Ramos (cell line): ENCODE results near the gene HOXD10.

Source experiments
- in situ Hi-C: fragments of 300-500 bp; cut with MboI; formaldehyde crosslinking; loops from one replicate; pipeline ENCODE4 v1.14.3; 2022; ENCODE audit warnings: low sequenced_read_pairs; ENCODE audit not compliant: unreplicated experiment

Gene HOXD10

GRCh38 chr2:176117823-176118371, 1.3 kb downstream of the HOXD10 start:
- in situ Hi-C loops = loop anchor here (25.0 kb wide), 1 partner anchor 756 kb away; no protein-coding TSS in a partner anchor

GRCh38 chr2:176118601-176119339, 2.2 kb downstream of the HOXD10 start:
- in situ Hi-C loops = loop anchor here (25.0 kb wide), 1 partner anchor 756 kb away; no protein-coding TSS in a partner anchor

- in situ Hi-C loops = loop anchor here (10.0 to 25.0 kb wide), 3 partner anchors 424 to 758 kb away; no protein-coding TSS in a partner anchor
These were observed 4.0 kb downstream of the HOXD10 start for GRCh38 chr2:176120364-176121189.

- in situ Hi-C loops = loop anchor here (10.0 to 25.0 kb wide), 3 partner anchors 423 to 759 kb away; no protein-coding TSS in a partner anchor
These were observed 4.8 kb downstream of the HOXD10 start for GRCh38 chr2:176121190-176122051.

- in situ Hi-C loops = loop anchor here (10.0 to 25.0 kb wide), 3 partner anchors 423 to 760 kb away; no protein-coding TSS in a partner anchor
These were observed 5.6 kb downstream of the HOXD10 start for GRCh38 chr2:176122052-176122682.

GRCh38 chr2:176122683-176123410, 6.3 kb downstream of the HOXD10 start, which contains the start of gene HOXD9:
HOXD9 (plus strand) TSS chr2:176122719; CDS start chr2:176122769, 50 bp downstream.
- in situ Hi-C loops = loop anchor here (10.0 to 25.0 kb wide), 3 partner anchors 422 to 761 kb away; no protein-coding TSS in a partner anchor

GRCh38 chr2:176123411-176124109, 7.0 kb downstream of the HOXD10 start:
- in situ Hi-C loops = loop anchor here (10.0 to 25.0 kb wide), 3 partner anchors 421 to 761 kb away; no protein-coding TSS in a partner anchor

- in situ Hi-C loops = loop anchor here (10.0 to 25.0 kb wide), 3 partner anchors 420 to 762 kb away; no protein-coding TSS in a partner anchor
These were observed 7.8 kb downstream of the HOXD10 start for GRCh38 chr2:176124110-176124946.

GRCh38 chr2:176124947-176125771, 8.6 kb downstream of the HOXD10 start:
- in situ Hi-C loops = loop anchor here (10.0 to 25.0 kb wide), 5 partner anchors 420 to 1012 kb away; no protein-coding TSS in a partner anchor

GRCh38 chr2:176125772-176126054, 9.1 kb downstream of the HOXD10 start:
- in situ Hi-C loops = loop anchor here (10.0 to 25.0 kb wide), 4 partner anchors 419 to 1012 kb away; no protein-coding TSS in a partner anchor

- in situ Hi-C loops = loop anchor here (10.0 to 25.0 kb wide), 4 partner anchors 418 to 1010 kb away; no protein-coding TSS in a partner anchor
These were observed 10.6 kb downstream of the HOXD10 start for GRCh38 chr2:176126929-176127773.

- in situ Hi-C loops = loop anchor here (10.0 to 25.0 kb wide), 4 partner anchors 417 to 1010 kb away; no protein-coding TSS in a partner anchor
These were observed 11.1 kb downstream of the HOXD10 start for GRCh38 chr2:176127774-176128072.

GRCh38 chr2:176128172-176128981, 11.8 kb downstream of the HOXD10 start:
- in situ Hi-C loops = loop anchor here (10.0 to 25.0 kb wide), 4 partner anchors 416 to 1009 kb away; no protein-coding TSS in a partner anchor
